Islet precursor cell (in vitro differentiated cells): ENCODE results near the gene VAPA.

Source experiments
- DNase-seq: peaks from one replicate; pipeline ENCODE4 v3.0.0-alpha.2; 2018

Gene VAPA

GRCh38 chr18:9984080-9984479 is 70.3 kb downstream of the VAPA start:
- DNase-seq: no peak

- peak; percentile 50 for DNase-seq
These were observed 71.8 kb downstream of the VAPA start for GRCh38 chr18:9985641-9986040.

GRCh38 chr18:9986156-9986930 is 72.5 kb downstream of the VAPA start:
- DNase-seq: peak; percentile 33

- DNase-seq: peak; percentile 41
These were observed 73.5 kb downstream of the VAPA start for GRCh38 chr18:9987345-9987744.

- DNase-seq: peak; percentile 44
These were observed 74.1 kb downstream of the VAPA start for GRCh38 chr18:9987931-9988330.

GRCh38 chr18:9988665-9989064 is 74.8 kb downstream of the VAPA start:
- no peak for DNase-seq

GRCh38 chr18:9989481-9989880 is 75.7 kb downstream of the VAPA start:
- no peak for DNase-seq

- DNase-seq: no peak
These were observed 77.5 kb downstream of the VAPA start for GRCh38 chr18:9991011-9992000.

GRCh38 chr18:9992300-9992972 is 78.6 kb downstream of the VAPA start:
- no peak for DNase-seq

GRCh38 chr18:9992973-9993520 is 79.2 kb downstream of the VAPA start:
- DNase-seq: no peak

- DNase-seq: no peak
These were observed 79.8 kb downstream of the VAPA start for GRCh38 chr18:9993521-9994025.

- DNase-seq: no peak
These were observed 80.3 kb downstream of the VAPA start for GRCh38 chr18:9994026-9994570.

- DNase-seq: no peak
These were observed 81.0 kb downstream of the VAPA start for GRCh38 chr18:9994701-9995235.

GRCh38 chr18:9995631-9996030 is 81.8 kb downstream of the VAPA start:
- no peak for DNase-seq

GRCh38 chr18:9996094-9996493 is 82.3 kb downstream of the VAPA start:
- DNase-seq: no peak

GRCh38 chr18:9997711-9998110 is 83.9 kb downstream of the VAPA start:
- no peak for DNase-seq

GRCh38 chr18:9998330-9998729 is 84.5 kb downstream of the VAPA start:
- DNase-seq: no peak

- DNase-seq: no peak
These were observed 88.5 kb downstream of the VAPA start for GRCh38 chr18:10002280-10002679.

- no peak for DNase-seq
These were observed 89.5 kb downstream of the VAPA start for GRCh38 chr18:10003281-10003680.

GRCh38 chr18:10003866-10004265 is 90.0 kb downstream of the VAPA start:
- no peak for DNase-seq

- DNase-seq: no peak
These were observed 92.6 kb downstream of the VAPA start for GRCh38 chr18:10006311-10006893.
